GM18870 (cell line): ENCODE results near the gene KCNB1.

Source experiments
- ATAC-seq: cut with Tn5 transposase; IDR thresholded peaks from one replicate; pipeline ENCODE4 v1.9.1; 2021; ENCODE audit warnings: moderate library complexity; ENCODE audit not compliant: unreplicated experiment

Gene KCNB1

GRCh38 chr20:49393803-49394202 lies 88.7 kb downstream of the KCNB1 start:
- ATAC-seq = no peak

GRCh38 chr20:49392745-49393144 lies 89.7 kb downstream of the KCNB1 start:
- ATAC-seq = no peak

- ATAC-seq = no peak
Measured at GRCh38 chr20:49391404-49392245, 90.8 kb downstream of the KCNB1 start.

- ATAC-seq = no peak
Measured at GRCh38 chr20:49389854-49390253, 92.6 kb downstream of the KCNB1 start.

- ATAC-seq = no peak
Measured at GRCh38 chr20:49388744-49389143, 93.7 kb downstream of the KCNB1 start.

- no peak for ATAC-seq
Measured at GRCh38 chr20:49387581-49387939, 94.9 kb downstream of the KCNB1 start.

GRCh38 chr20:49386848-49387580 lies 95.5 kb downstream of the KCNB1 start:
- ATAC-seq = no peak

GRCh38 chr20:49385465-49385864 lies 97.0 kb downstream of the KCNB1 start:
- ATAC-seq = no peak

GRCh38 chr20:49384437-49385434 lies 97.7 kb downstream of the KCNB1 start:
- no peak for ATAC-seq

GRCh38 chr20:49381558-49382493 lies 100.6 kb downstream of the KCNB1 start:
- ATAC-seq = no peak

- ATAC-seq = no peak
Measured at GRCh38 chr20:49380337-49380780, 102.1 kb downstream of the KCNB1 start.

GRCh38 chr20:49379338-49379737 lies 103.1 kb downstream of the KCNB1 start:
- ATAC-seq = no peak

- ATAC-seq = no peak
Measured at GRCh38 chr20:49377326-49377725, 105.1 kb downstream of the KCNB1 start.

GRCh38 chr20:49375170-49375569 lies 107.3 kb downstream of the KCNB1 start:
- ATAC-seq = no peak

GRCh38 chr20:49372095-49372734 lies 110.3 kb downstream of the KCNB1 start:
- ATAC-seq = no peak

- ATAC-seq = no peak
Measured at GRCh38 chr20:49368596-49368995, 113.9 kb downstream of the KCNB1 start.

GRCh38 chr20:49367113-49367512 lies 115.4 kb downstream of the KCNB1 start:
- no peak for ATAC-seq

GRCh38 chr20:49366687-49367086 lies 115.8 kb downstream of the KCNB1 start:
- ATAC-seq = no peak

GRCh38 chr20:49361862-49362660 lies 120.4 kb downstream of the KCNB1 start:
- no peak for ATAC-seq
